GM19372 (cell line): ENCODE results near the gene GRK1.
"Not testable (repeated sequence)": the region's sequence is repeated elsewhere in the genome, so short reads cannot be mapped to it uniquely, and the experiment has no call there.

Experiments used
- ATAC-seq: cut with Tn5 transposase; IDR thresholded peaks from one replicate; pipeline ENCODE4 v1.9.1; 2021; ENCODE audit warnings: mild to moderate bottlenecking, low read depth, moderate library complexity; ENCODE audit not compliant: unreplicated experiment

The GRK1 gene

DNA sequence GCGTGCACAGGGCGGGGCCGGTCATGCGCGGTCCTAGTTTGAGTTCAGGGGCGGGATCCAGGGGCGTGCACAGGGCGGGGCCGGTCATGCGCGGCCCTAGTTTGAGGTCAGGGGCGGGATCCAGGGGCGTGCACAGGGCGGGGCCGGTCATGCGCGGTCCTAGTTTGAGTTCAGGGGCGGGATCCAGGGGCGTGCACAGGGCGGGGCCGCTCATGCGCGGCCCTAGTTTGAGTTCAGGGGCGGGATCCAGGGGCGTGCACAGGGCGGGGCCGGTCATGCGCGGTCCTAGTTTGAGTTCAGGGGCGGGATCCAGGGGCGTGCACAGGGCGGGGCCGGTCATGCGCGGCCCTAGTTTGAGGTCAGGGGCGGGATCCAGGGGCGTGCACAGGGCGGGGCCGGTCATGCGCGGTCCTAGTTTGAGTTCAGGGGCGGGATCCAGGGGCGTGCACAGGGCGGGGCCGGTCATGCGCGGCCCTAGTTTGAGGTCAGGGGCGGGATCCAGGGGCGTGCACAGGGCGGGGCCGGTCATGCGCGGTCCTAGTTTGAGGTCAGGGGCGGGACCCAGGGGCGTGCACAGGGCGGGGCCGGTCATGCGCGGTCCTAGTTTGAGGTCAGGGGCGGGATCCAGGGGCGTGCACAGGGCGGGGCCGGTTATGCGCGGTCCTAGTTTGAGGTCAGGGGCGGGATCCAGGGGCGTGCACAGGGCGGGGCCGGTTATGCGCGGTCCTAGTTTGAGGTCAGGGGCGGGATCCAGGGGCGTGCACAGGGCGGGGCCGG, 58.5 kb downstream of the GRK1 start:
- not testable (repeated sequence) for ATAC-seq

DNA sequence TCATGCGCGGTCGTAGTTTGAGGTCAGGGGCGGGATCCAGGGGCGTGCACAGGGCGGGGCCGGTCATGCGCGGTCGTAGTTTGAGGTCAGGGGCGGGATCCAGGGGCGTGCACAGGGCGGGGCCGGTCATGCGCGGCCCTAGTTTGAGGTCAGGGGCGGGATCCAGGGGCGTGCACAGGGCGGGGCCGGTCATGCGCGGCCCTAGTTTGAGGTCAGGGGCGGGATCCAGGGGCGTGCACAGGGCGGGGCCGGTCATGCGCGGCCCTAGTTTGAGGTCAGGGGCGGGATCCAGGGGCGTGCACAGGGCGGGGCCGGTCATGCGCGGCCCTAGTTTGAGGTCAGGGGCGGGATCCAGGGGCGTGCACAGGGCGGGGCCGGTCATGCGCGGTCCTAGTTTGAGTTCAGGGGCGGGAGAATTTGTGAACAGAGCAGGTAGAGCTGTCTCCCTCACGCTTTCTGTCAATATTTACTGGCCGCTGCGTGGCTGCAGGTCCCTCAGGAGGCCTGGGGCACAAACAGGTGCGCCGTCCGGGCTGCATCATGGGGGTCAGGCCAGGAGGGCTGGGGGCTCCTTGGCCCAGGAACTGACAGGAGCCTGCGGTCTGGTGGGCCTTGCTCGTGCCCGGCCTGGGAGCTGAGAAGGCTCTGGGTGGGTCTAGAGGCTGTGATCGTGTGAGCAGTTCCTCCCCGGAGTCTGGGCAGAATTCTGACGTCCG, 59.2 kb downstream of the GRK1 start:
- not testable (repeated sequence) for ATAC-seq

DNA sequence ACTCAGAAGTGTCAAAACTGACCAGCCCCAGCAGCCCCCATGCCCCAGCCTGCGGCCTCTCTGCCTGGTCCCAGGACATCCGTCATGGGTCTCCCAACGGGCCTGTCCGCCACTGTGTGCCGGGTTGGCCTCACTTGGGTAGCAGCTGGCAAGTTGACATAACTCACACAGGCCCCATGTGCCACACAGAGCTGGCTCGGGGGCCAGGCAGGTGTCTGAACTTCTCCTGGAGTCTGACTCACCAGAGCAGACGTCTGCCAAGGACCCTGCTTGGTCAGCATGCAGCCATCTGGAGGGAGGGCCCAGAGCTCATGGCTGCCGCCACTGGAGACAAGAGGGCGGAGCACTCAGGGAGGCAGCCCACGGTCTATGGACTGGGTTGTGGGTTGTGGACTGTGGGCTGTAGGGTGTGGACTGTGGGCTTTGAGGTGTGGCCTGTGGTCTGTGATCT, 60.0 kb downstream of the GRK1 start:
- no peak for ATAC-seq

DNA sequence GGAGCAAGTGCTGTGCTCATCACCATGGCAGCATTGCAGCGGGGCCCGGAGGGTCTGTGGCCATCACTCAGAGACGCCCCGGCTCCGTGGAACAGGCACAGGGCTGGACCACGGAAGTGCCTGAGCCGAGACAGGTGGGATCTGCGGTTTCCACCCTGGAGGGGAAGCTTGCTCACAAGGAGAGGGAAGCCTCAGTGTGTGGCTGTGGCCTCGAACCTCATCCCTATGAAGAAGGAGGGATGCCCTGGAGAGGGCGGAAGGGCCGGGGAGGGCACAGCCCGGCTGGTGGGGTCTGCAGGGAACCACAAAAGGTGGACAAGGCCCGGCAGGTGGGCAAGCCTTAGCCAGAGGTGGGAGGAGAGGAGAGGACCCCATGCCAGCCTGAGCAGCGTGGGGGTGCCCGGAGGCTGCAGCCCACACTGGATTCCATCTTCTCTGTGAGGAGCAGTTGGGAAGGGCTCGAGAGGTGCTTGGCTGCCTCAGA, 61.6 kb downstream of the GRK1 start:
- no peak for ATAC-seq

DNA sequence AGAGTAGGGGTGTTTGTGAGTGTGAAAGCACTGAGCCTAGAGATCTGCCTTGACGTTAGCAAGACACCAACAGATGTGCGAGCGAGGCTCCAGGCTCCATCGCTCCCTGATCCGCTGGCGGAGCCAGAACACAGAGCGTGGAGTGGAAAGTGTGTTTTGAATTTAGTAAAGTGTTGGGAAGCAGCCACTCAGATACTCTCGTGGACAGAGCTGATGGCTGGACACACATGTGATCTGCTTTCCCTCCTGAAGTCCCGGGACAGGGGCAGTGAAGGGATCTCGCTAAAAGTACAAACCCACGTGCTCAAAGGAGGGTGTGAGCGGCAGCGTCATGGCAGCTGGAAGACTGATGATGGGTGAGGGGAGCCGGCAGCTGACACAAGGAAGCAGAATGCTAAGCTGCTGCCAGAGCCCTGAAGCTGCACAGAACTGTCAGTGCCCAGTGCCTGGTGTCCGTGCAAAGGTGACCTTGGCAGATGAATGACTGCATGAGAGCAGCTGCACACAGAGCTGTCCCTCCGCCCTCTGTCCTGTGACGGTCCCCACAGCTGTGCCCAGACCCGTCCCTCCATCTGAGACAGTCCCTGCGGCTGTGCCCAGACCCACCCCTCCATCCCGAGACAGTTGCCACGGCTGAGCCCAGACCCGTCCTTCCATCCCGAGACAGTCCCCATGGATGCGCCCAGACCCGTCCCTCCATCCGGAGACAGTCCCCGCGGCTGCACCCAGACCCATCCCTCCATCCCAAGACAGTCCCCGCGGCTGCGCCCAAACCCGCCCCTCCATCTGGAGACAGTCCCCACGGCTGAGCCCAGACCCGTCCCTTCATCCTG, 62.4 kb downstream of the GRK1 start:
- ATAC-seq = no peak

DNA sequence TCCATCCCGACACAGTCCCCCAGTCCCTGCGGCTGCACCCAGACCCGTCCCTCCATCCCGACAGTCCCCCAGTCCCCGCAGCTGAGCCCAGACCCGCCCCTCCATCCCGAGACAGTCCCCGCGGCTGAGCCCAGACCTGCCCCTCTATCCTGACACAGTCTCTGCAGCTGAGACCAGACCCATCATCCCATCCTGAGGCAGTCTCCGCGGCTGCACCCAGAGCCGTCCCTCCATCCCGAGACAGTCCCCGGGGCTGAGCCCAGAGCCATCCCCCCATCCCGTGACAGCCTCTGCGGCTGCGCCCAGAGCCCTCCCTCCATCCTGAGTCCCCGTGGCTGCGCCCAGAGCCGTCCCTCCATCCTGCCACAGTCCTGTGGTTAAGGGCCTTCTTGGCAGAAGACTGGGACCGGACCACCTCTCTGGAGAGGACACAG, 63.3 kb downstream of the GRK1 start:
- no peak for ATAC-seq

DNA sequence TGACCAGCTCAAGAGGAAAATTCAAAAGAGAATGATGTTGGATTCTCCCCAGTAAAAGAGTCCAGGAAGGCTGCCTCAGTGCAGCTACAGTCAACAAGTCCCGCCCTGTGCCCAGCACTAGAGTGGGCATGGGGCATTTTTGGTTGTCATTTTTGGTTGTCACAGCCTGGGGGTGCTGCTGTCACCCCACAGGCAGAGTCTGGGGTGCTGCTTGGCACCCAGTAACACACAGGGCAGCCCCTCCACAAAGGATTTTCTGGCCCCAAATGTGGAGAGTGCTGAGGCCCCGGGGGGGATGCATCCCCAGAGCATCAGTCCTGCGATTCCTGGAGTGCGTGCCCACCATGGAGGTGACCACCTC, 63.8 kb downstream of the GRK1 start:
- no peak for ATAC-seq

DNA sequence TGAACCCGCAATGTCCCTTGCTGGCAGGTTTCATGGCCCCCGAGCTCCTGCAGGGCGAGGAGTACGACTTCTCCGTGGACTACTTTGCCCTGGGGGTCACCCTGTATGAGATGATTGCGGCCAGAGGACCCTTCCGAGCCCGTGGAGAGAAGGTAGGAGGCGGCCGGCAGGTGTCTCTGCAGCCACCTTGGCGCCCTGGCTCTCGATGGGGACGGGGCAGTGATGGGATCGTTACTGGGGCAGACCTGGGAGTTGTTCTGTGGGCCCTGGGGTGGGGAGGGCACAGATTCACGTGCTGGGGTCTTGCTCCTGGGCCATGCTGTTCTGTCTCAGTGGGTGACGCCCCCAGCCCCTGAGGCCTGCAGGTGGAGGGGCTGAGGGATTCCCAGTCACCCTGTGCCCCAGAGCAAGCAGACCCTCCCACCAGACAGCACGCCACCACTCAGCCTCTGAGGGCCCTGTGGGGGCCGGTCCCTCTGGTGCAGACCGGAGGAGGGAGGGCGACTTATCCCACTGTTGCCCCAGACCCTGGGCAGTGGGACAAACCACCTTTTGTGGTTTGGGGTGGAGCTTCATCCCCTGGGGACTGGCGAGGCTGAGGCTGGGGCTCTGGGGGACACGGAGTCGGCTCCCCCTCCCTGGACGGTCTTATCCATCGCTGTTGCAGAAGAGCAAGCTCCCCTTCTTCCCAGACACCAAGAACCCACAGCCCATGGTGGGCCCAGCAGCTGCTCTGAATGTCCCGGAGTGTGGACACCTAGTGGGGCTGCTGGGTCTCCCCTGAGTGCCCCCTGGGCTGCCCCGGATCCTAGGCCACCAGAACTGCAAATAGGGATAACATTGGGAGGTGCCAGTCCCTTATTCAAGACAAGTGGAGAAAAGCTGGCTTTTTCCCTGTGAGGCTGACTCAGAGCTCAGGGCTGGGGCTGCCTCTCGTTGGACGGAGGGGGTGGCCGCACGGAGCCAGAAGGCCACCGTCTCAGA, 64.5 kb downstream of the GRK1 start:
- no peak for ATAC-seq

DNA sequence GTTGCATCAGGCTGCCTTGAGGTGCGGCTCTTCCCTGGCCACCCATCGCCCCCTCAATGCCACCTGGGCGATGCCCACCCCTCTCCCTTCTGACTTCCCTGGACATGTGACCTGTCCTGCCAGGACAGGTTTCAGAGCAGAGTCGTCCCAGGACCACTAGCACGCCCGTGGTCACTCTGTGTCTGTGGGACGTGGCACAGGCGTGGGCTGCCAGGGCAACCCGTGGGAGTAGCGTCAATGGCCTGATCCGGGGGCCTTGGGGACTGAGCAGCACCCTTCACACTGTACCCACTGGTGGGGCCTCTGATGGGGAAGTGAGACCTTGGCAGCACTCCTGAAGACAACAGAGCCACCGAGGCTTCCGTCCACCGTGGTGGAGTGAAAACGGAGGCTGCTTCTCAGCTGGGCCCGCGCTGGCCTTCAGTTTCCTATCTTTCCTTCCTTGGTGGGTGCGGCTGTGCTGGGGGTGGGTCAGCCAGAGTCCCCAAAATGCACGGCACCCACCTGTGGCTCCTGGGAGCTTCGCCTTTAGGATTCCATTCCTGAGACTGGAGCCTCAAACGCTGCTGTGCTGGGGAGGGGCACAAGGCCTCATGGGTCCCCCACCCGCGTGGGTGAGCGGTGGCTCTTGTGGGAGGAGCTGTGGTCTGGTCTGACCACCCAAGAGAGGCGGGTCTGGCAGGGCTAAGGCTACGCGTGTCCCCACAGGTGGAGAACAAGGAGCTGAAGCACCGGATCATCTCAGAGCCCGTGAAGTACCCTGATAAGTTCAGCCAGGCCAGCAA, 65.3 kb downstream of the GRK1 start:
- no peak for ATAC-seq

DNA sequence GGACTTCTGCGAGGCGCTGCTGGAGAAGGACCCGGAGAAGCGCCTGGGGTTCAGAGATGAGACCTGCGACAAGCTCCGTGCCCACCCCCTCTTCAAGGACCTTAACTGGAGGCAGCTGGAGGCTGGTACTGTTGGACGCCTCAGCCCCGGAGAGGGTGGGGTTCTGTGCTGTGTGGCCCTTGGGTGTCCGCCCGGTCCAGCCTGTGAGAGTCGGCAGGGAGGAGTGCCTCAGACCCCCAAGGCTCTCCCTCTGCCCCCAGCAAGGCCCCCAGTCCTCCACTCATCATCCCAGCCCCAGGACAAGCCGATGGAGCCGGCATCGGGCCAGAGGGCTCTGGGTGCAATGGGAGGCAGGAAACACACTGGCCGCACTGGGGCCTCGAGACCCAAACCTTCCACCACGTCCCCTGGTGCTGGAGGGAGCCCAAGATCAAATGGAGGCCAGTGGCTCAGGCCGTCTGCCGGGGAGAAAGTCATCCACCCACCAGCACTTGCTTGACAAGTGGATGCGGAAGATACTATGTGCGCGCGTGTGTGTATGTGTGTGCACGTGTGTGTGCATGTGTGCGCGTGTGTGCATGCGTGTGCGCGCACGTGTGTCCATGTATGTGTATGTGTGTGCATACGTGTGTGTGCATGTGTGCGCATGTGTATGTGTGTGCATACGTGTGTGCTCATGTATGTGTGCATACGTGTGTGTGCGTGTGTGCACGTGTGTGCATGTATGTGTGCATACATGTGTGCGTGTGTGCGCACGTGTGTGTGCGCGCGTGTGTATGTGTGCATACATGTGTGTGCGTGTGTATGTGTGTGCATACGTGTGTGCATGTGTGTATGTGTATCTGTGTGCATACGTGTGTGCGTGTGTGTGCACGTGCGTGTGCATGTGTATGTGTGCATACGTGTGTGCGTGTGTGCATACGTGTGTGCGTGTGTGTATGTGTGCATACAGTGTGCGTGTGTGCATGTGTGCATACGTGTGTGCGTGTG, 66.2 kb downstream of the GRK1 start:
- ATAC-seq = no peak

DNA sequence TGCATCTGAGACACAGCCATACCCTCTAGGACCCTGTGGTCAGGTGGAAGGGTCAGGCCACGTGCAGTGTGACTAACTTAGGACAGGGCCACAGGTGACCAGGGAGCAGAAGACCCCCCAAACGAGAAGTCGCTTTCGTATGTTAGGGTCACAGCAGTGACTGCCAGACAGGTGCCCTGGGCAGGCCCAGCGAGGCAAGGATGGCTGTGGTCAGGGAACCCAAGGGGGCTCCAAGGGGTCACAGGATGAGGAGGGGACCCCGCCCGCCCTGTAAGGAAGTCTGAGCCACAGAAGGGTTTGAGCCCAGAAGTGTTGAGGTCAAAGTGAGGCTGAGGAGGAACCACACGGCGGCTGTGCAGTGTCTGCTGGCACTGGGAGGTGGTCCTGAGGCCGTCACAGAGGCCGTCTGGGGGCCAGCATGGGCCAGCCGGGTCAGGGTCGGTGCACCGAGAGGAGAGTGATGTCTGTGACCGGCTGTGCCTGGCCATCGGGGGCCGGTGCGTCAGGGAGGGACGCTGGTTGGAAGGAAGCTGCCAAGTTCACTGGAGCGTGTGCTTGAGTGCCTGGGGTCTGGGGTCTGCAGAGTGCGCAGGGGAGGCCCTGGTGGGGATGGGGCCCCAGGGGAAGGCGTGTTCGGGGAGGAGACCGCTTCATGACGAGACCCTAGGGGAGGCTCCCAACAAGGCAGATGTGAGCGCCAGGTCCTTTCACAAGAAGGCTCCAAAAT, 67.2 kb downstream of the GRK1 start:
- ATAC-seq = no peak

DNA sequence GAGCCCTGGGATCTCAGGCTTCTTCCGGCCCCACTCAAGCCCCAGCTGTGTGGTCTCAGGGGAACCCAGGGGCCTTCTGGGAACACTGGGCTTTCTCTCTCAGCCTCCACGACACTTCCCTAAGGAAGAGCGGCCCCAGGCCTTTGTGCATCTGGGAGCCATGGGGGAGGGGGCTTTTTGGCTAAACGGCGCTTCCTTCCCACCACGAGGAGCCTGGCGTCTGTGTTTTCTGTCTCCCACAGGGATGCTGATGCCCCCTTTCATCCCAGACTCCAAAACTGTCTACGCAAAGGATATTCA, 67.8 kb downstream of the GRK1 start:
- no peak for ATAC-seq

DNA sequence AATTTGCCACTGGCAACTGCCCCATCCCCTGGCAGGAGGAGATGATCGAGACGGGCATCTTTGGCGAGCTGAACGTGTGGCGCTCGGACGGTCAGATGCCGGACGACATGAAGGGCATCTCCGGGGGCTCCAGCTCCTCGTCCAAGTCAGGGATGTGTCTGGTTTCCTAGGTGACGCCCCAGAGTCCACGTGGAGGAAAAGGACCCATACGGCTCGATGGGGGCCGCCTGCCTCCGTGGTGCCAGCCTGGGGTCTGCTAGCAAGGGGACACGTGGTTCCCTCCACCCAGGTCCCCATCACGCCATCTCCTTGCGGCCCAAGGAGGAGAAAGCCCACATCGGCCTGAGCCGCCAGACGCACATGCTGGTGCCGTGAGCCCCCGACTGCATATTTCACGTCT, 68.2 kb downstream of the GRK1 start:
- ATAC-seq = no peak

DNA sequence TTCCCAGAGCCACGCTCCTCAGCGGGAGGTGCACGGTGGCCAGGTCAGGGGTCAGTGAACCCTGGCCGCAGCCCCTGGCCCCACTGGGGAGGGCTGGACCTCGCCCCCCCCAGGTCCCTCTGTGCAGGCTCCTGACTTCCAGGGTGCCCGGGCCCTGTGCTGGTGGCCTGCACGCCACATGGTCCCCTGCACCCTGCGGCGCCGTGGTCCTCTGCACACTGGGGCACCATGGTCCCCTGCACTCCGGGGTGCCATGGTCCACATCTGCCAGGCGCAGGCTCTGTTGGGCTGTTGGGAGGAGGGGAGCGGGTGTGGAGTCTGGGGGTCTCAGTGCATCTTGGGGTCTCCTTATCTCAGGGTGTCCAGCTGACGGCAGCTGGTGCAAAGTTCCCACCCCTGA, 68.7 kb downstream of the GRK1 start:
- ATAC-seq = no peak

DNA sequence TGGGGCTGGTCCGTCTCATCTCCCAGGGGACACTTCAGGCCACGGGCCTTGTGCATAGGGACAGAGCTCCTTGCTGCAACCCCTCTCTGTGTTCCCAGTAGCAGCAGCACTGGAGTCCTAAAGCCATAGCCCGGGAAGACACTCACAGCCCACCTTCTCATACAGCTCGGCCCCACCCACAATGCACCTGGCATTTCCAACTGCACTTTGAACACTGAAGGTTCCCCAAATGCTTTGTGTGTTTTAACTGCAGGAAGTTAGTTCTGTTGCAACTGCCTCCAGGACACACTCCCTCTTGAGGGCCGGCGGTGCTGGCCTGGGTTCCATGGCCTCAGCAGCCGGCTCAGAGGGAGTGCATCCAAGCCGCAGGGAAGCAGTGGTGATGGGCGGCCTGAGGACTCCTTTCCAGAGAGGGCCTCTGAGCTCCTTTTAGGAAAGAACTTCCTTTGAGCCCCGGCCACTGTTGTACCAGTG, 69.3 kb downstream of the GRK1 start:
- ATAC-seq = no peak

DNA sequence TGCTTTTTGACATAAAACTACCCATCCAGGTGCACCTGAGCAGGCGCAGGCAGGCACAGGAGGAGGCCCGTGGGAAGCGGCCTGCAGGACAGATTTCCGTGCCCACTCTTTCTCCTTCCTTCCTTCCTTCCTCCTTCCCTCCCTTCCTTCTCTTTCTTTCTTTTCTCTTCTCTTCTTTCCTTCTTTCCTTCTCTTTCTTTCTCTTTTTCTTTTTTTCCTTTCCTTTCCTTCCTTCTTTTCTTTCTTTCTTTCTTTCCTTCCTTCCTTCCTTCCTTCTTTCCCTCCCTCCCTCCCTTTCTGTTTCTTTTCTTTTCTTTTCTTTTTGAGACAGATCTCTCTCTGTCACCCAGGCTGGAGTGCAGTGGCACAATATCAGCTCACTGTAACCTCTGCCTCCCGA, 70.8 kb downstream of the GRK1 start:
- no peak for ATAC-seq

DNA sequence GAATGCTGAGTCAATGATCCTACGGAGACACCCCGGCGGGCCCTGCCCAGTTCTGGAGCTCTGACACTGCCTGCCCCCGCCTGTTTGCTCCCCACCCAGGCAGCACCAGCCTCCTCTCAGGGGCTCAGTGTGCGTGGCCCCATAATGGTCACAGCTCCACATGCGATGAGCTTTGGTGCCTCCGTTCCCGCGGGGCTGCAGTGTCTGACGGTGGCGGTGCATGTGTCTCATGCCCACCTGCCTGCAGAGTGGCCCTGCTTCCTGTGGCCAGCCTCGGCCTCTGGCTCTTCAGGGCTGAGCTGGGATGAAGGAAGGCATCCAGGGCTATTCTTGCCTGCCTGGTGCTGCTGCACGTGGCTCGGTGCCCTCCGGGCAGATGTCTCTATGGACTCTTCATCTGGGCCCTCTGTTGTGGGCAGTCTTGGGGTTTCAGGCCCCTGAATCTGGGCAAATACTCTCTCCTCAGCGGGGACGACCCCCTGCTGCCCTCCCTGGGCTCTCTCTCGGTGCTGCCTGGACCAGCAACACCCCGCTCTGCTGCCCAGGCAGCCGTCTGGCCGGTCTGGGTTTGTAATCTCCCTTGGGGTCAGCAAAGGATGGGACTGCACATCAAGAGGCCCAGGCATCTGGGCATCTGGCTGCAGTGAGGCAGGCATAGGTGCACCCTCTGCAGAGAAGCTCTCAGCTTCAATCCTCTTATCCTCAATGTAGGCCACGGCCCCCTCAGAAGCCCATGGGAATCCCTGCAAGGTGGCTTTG, 72.7 kb downstream of the GRK1 start:
- ATAC-seq = no peak
